ENCODE data around the gene UNC5B. TPM values are rescaled to one million over a fixed set of nuclear protein-coding genes. Genes with fewer than 3 reads are reported as not detected.
A peak's percentile ranks its signal among the peaks of the same experiment; 100 is the strongest.
"Not testable (repeated sequence)": the region's sequence is repeated elsewhere in the genome, so short reads cannot be mapped to it uniquely, and the experiment has no call there.

The UNC5B gene
- total RNA-seq, 1 donor from 2014 or later, result 13.7 TPM

DNA sequence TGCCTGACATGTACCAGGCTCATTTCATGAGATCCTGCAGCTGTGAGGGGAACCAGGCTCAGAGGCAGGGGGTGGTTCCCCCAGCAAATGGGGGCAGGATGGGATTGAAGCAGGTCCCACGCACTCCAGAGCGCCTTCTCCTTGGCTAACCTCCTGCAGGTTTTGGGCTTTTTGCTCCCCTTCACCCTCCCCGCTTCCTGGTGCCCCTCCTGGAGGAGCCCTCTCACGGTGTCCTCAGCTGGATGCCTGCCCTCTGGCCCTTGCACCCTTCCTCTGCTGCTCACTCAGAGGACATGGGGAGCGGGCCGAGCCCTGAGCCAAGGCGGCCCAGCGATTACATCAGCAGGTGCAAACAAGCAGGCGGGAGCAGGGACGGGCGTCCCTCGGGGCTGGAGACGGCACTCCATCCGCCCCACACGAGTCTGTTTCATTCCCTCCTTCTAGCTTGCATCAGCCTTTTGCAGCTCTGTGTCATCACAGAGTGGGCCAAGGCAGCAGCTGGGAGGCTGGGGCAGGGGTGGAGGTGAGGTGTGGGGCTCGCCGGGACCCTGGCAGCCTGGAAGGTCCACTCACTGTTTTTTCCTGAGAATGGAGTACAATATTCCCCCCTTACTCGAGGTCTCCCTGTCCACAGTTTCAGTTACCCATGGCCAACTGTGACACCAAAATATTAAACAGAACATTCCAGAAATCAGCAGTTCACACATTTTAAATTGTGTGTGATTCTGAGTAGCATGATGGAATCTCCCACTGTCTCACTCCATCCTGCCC lies 54.0 kb downstream of the UNC5B start:
- DNase-seq (ENCODE audit: low spot score), result peak; percentile 70

- DNase-seq (ENCODE audit: low spot score), result no peak
Observed at GRCh38 chr10:71266918-71267442, 54.6 kb downstream of the UNC5B start.

DNA sequence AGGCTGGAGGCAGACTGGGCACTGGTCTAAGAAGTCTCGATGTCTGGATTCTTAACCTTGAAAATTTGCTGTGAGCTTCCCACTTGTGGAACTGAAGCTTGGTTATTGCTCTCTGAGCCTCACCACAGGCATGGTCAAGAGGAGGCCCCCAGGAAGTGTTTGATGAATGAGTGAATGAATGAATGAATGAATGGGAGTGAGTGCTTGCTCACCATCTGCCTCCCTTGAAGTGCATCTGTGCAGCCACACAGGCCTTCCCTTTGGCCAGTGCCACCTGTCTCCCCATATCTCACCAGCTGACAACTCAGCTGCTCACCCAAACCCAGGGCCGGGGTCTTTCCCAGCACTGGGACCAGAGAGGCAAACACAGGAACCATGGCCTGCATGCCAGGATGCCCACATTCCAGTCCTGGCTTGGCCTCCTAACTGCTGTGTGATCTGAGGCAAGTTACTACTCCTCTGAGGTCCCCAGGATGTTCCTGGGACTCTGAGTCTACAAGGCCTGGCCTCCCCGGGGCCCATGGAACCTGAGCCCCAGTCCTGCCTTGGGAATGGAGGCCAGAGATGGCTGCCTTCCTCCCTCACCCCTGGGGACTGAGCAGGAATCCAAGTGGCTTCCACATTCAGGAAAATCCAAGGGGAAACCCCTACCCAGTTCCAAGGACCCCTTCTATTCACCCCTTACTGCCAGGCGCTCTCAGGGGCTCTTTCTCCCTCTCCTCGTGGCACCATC lies 55.3 kb downstream of the UNC5B start:
- DNase-seq (ENCODE audit: low spot score), result no peak

- DNase-seq (ENCODE audit: low spot score), result peak; percentile 54
Observed at GRCh38 chr10:71268247-71268691, 55.9 kb downstream of the UNC5B start.

DNA sequence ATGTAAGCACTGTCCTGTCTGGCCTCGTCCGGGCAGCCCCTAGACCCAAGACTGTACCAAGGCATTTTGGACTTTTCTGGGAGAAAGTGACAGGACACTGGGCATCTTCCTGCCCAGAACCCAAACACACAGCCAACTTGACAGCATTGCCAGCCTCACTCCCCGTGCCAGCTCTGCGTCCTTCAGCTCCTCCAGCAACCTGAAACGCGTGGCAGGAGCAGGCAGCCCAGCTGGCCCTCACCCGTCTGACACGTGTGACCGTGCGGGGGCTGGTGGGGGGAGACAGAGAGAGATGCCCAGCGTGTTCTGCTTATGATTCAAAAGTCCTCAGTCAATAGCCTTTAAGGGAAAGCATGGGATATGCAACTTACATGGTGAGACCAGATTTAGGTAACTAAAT lies 56.4 kb downstream of the UNC5B start:
- DNase-seq (ENCODE audit: low spot score), result no peak

DNA sequence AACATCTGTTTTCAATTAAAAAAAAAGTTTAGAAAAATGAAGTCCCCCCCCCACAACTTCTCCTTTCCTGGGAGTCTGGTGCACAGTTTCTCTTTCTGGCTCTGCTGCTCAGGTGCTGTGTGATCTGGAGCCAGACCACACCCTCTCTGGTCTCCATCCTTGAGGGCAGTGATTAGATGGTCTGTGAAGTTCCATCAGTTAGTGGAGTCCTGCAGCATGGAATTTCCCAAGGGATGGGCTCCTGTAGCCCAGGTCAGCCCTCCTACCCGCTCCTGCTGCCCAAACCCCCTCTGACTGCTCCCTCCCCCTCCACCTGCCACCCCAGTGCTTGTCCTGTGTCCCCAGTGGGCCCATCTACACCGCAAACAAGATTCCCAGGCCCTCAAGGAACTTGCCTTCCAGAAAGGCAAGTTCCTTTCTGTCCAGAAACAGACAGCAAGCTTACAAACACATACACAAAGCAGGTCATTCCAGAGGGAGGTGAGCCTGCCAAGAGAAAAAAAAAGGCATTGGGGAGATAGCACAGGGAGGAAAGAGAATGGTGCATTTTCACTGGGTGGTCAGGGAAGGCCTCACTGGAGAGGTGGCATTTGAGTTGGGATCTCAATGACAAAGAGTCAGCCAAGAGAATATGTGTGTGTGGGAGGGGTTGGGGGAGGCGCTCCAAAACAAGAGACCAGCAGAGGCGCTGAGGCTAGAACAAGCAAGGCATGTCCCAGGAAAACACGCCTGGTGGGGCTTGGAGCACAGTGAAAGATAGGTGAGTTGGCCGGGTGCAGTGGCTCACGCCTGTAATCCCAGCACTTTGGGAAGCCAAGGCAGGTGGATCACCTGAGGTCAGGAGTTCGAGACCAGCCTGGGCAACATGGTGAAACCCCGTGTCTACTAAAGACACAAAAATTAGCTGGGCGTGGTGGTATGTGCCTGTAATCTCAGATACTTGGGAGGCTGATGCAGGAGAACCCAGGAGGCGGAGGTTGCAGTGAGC lies 57.2 kb downstream of the UNC5B start:
- peak; percentile 69 for DNase-seq (ENCODE audit: low spot score)

DNA sequence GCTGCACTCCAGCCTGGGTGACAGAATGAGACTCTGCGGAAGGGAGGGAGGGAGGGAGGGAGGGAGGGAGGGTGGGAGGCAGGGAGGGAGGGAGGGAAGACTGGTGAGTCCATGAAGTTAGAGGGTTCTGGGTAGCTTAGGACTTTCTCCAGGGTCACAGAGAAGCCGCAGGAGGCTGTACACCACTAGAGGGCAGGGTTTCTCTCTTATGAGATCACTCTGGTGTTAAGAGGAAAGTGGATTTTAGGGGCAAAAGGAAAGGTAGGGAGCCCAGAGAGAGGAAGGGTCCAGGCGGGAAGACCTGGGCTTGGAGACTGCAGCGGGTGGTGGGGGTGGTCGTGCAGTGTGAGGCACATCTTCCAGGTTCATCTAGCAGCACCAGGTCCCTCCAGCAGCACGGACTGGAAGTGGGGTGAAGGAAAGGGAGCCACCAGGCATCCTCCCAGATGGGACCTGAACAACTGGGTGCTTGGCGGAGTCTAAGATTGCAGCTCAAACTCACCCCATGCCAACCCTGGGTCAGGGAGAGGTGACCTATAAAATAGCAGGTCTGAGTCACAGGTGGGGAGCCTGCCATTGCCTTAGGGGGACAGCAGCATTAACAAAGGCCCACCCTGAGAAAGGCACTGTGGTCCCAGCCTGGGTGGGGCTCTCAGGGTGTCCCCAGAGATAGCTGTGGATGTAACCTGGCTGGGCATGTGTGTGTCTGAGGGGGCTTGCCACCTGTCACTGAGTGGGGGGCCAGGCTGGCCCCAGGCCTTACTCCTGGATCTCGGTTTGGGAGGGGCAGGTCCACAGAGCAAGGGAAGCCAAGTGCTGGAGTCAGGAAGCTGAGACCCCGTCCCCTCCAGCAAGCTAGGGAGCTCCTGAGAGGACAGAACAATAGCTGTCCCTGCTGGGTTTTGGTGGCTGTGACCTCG lies 58.2 kb downstream of the UNC5B start:
- DNase-seq (ENCODE audit: low spot score), result peak; percentile 78

- DNase-seq (ENCODE audit: low spot score), result no peak
Observed at GRCh38 chr10:71271662-71272055, 59.3 kb downstream of the UNC5B start.

DNA sequence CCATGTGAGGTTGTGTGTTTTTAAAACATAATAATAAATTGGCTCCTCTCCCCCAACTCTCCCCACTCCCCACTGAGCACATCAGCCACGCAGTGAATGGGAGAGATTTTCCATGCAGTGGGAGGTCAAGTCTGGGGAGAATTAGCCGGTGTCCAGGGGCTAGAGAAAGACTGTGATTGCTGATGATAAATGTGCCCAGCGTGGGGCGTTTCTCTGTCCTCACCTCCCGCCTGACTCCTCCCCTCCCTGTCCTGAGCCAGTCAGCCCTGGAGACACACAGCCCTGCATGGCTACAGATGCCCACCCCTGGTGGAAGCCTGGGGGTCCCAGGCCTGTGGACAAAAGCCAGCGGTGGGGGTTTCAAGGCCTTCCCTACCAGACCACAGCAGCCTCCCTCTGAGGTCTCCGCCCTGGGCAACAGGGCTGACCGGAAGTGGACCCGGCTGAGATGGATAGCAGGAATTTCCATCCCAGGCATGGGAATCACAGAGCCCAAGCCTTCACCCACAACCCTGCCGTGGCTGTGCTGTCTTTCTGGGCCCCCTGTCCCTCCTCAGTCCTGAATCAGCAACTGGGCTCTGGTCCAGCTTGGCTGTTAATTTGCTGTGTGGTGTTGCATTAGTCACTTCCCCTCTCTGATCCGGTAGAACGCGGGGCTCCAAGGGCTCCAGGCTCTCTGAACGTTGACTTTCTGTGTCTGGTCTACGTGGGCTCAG lies 59.8 kb downstream of the UNC5B start:
- peak; percentile 41 for DNase-seq (ENCODE audit: low spot score)

- DNase-seq (ENCODE audit: low spot score), result not testable (repeated sequence)
Observed at GRCh38 chr10:71272974-71273373, 60.6 kb downstream of the UNC5B start.

- DNase-seq (ENCODE audit: low spot score), result no peak
Observed at GRCh38 chr10:71273506-71273905, 61.1 kb downstream of the UNC5B start.

DNA sequence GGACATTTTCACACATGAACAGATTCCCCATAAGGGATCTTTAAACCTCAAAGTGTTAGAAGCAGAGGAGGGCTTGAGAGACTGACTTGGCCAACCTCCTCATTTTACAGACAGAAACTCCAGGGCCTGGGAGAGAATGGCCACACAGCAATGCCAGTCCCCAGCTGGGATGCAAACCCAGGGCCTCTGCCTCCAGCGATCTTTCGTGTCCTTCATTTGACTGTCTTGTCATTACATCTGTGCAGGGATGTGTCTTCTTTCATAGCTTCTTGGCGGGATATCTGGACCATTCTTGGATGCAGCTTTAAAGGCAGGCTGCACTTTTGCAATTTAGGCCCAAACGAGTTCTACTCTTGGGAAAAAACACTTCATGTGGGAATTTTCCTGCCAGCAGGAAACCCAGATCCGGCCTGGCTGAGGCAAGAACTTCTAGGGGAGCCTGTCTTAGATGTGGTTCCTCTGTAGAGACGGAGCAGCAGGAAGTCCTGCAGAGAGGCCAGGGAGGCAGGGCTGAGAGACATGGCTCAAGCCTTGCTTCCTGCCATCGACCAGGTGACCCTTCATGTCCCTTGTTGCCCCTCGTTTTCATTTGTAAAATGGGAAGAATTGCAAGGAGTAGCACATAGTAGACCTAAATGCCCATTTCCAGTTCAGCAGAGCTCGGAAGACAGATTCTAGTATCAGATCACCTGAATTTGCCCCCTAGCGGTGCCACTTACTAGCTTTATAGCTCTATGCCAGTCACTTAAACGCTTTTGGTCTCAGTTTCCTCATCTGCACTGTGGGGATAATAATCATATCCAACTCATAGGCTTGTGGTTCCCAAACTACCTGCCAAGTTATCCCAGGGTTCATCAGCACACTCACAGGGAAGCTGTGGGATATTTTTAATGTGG lies 62.8 kb downstream of the UNC5B start:
- no peak for DNase-seq (ENCODE audit: low spot score)

DNA sequence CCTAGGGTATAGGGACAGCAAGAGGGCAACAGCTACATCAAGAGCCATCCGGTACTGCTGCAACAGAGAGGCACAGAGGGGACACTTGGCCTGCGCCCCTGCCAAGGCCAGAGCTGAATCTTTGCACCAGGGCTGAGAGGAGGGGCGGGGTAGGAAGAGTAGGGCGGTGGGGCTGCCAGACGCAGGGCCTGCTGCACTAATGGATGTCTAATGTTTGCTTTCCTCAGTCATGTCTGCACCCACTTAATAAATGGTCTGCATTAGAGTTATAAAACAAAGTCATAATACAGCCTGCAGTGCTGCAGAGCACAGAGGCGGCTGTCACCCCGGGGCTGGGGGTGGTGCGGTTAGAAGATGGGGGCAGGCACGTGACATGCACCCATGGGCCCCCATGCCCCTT lies 64.5 kb downstream of the UNC5B start:
- no peak for DNase-seq (ENCODE audit: low spot score)

DNA sequence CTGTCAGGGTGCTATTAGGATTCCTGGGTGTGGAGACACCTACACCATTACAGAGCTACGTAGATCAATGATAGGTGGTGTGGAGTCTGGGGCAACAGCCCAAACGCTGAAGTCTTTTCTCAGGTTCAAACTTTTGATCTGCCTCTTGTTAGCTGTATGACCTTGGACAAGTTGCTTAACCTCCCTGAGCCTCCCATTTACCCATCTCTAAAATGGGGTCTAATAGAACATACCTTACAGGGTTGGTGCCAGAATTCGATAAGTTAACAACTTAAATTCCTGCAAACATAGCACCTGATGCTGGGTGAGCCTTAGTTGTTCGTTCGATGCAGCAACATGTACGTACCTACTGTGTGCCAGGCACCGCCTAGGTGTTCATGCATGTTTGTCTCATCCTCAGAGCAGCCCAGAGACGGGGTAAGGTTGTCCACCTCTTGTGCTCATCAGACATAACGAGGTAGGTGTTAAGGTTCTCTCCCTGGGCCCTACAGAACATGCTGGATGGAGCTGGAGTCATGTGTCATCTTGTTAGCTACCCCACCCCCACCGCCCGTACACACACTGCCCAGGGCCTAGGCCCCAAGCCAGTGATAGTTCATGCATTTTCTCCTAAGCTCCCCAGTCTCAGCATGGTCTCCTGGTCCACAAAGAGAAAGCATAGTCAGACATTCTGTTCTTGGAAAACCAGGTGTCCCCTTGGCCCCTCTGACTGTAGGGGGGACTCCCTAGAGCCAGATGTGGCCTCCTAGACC lies 65.7 kb downstream of the UNC5B start:
- no peak for DNase-seq (ENCODE audit: low spot score)

DNA sequence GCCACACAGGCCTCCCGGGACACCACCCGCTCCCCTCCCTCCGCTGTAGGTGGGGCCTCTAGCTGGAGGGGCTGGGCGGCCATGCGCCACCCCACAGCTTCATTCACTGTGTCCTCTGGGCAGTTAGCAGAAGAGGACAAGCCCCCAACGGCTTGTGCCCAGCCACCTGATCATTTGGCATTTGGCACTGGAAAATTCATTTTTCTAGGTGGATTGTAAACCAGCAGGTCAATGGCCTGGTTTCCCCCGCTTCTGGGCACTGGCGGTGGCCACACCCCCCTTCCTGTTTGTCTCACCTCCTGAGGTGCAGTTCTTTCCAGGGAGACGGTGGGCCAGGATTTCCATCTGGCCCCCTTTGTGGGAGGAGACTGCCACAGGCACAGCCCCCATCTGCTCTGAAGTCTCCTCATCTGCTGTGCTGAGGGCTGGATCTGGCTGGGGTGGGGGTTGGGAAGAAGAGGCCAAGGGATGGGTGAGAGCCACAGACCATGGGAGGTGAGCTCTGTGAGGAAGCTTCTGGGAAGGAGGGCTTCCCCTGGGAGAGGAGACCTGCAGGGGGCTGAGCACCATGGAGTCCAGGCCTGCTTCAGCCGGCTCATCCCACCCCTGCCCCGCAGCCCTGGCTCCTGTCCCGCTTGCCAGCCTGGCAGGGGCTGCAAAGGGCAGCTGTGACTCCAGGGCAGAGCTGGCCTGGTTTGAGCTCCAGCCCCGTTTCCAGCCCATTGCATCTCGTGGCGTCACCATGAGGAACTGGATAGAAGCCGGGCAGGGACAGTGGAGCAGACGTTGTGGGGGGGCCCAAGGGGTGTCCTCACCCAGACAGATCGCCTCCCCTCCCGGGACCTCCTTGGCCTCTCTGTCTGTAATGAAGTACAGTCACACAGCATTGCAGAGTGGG lies 66.6 kb downstream of the UNC5B start:
- peak; percentile 49 for DNase-seq (ENCODE audit: low spot score)

- no peak for DNase-seq (ENCODE audit: low spot score)
Observed at GRCh38 chr10:71279590-71280170, 67.3 kb downstream of the UNC5B start.

GRCh38 chr10:71280216-71280615 lies 67.8 kb downstream of the UNC5B start:
- no peak for DNase-seq (ENCODE audit: low spot score)

All from umbilical cord (tissue), 2 donors.